GM19328 (cell line): Measurements from ENCODE around the gene RBBP8NL.

Experiments used
- ATAC-seq: cut with Tn5 transposase; IDR thresholded peaks from one replicate; pipeline ENCODE4 v1.9.1; 2021; ENCODE audit warnings: mild to moderate bottlenecking, moderate library complexity; ENCODE audit not compliant: unreplicated experiment

The RBBP8NL gene

DNA sequence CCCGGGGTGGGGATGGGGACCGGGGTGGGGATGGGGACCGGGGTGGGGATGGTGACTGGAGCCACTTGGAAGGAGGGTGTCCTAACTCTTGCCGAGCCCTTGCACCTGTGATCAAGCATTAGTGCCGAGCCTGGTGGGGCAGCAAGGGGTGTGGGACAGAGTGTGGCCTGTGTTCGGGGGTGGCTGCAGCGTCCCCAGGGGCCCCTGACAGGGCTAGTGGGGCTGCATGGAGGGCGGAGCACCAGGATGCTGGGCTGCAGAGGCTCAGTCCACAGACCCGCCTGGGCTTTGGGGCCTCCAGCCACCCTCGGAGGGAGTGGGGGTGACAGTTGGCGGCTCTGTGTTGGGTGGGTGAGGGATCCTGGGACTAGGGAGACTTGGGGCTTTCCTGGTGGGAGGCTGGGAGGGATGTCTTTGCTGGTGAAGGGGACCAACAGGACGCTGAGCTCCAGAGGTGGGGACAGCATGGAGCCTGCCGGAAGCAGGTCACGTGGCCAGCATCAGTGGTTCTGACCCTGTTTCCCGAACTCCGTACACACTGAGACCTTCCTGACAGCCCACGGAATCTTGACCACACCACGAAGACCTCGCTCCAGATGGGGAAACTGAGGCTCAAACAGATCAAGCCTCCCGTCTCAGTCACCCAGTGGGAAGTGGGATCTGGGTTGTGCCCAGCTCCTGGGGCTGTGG lies 4.6 kb downstream of the RBBP8NL start:
- no peak for ATAC-seq

DNA sequence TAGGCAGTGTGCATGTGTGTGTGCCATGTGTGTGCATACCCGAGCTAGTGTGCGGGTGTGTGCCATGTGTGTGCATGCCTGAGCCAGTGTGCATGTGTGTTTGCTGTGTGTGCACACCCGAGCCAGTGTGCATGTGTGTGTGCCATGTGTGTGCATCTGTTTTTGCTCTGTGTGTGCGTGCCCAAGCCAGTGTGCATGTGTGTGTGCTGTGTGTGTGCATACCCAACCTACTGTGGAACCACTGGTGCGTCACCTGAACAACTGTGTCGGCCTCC lies 5.7 kb downstream of the RBBP8NL start:
- ATAC-seq = no peak

DNA sequence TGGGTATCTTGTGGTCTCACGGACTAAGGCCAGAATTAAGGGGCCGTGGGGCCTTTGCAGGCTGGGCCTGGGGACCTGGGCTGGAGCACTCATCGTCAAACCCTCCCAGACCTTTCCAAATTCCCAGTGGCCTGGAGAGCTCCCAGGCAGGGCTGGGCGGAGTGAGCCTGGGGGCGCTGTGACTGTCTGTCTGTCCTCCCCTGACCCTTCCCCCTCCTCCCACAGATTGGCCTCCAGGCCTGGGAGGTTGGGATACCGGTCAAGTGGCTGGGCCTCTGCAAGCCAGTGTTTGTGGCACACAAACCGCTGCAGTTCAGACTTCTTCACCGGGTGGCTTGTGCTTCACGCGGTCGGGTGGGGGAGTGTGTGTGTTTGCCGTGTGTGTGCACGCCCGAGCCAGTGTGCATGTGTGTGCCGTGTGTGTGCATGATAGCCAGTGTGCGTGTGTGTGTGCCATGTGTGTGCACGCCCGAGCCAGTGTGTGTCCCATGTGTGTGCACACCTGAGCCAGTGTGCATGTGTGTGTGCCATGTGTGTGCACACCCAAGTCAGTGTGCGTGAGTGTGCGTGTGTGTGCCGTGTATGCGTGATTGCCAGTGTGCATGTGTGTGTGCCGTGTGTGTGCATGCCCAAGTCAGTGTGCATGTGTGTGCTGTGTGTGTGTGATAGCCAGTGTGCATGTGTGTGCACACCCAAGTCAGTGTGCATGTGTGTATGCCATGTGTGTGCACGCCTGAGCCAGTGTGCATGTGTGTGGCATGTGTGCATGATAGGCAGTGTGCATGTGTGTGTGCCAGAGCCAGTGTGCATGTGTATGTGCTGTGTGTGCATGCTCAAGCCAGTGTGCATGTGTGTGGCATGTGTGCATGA lies 6.3 kb downstream of the RBBP8NL start:
- ATAC-seq = no peak

DNA sequence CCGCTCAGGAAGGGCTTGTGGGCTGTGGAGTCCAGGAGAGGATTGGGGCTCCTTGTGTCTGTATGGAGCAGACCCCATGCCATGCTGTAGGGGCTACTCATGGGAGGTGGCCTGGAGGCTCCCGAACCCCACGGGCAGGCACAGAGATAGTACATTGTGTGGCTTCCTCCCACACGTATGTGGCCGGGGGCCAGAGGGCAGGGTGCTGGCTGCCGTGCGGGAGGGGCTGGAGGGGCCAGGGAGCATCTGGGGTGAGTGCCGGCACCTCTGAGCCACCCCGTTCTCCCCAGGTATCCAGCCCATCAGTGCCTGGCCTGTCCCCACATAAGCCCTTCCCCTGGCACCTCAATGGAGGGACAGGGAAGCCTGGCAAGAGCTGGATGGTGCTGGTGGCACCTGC lies 7.6 kb downstream of the RBBP8NL start:
- no peak for ATAC-seq

DNA sequence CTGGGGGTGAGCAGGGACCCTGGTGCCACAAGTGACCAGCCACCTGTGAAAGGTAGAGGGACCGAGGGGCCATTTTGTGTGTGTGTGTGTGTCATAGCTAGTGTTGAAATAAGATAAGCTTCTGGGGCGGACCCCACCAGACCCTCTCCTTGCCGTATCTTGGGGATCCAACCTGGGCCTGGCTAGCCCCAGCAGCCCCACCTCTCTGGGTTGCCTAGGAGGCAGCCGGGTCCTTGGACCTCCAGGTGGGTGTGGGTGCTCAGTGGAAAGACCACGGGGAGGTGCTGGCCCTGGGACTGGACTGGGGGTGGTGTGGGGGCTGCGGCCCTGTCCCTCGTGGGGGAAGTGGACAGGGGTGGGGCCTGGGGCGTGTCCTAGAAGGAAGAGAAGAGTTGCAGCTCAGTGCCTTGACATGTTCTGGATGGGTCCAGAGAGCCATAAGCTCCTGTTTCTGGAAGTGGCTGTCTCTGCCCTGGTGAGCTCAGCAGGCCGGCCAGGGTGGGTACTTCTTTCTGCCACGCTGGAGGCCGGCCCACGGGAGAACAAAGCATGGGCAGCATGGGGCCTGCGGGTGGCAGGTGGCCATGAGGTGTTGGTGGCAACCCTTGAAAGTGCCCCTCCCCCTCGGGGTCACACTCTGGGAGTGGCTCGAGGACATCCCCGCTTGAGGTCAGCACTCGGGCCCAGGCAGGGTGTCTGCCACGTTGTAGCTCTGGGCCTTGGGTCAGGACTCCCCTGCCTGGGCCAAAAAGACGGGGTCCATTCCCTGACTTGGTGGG lies 8.4 kb downstream of the RBBP8NL start:
- ATAC-seq = no peak

DNA sequence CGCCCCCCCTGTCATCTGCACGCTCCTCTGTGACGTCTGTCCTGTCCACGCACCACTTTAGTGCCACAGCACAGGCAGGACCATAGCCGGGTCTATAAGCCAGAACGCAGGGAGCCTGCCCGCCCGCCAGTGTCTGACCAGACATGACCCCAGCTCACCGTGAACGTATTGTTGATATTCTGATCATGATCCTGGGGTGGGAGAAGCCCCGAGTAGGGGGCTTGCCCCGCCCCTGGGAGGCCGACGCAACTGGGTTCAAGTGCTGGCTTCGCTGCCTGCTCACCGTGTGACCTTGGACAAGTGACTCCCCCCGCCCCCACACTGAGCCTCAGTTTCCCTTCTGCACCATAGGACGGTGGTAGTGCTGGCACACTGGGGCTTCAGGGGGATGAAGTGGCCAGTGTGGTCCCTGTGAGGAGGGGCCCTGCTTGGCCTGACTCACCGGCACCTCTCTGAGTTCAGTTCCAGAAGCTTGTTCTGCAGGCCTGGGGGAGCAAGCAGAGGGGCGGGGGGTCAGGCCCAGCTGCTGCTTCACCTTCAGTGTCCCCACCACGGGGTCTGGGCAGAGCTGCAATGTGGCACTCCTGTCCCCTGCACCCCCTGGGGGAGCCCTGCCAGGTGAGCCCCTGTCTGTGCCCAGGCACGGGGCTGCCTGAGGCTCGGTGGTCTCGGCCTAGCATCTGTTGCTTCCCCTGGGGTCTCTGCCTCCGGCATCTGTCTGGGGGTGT lies 9.2 kb downstream of the RBBP8NL start:
- no peak for ATAC-seq

DNA sequence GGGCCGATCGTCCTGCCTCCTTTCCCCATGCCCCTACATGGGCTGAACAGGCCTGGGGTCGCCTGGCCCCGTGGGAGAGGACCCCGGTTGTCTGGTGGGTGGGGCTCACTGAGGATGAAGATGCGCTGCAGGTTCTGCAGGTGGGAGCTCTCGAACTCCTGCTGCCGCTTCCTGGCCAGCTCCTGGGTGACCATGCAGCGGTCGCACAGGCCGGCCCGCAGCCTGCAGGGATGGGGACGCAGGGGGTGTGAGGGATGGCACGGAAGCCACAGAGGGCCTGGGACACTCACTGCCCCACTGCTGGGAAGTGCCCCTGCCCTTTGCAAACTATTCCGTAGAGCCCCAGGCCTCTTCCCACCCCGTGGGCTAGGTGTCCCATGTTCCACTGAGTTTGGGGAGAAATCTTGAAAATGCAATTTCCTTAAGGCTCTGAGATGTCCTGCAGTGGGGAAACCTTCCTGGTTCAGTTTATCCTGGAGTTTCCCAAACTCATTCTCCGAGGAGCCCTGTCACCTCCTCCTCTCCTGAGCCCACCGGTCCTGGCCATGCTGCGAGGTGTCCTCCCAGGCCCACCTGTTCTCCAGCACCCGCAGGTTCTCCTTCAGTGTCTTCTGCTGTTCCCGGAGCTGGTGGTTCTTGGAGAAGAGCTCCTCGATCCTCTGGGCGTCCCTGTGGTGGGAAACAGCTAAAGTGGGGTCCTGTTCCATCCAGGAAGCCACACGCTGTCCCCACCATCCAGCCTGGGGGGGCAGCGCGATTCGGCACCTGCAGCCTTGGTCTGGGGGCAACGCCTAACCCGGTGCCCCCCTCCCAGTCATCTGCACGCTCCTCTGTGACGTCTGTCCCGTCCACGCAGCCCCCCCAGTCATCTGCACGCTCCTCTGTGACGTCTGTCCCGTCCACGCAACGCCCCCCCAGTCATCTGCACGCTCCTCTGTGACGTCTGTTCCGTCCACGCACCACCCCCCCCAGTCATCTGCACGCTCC lies 10.4 kb downstream of the RBBP8NL start:
- ATAC-seq = no peak

DNA sequence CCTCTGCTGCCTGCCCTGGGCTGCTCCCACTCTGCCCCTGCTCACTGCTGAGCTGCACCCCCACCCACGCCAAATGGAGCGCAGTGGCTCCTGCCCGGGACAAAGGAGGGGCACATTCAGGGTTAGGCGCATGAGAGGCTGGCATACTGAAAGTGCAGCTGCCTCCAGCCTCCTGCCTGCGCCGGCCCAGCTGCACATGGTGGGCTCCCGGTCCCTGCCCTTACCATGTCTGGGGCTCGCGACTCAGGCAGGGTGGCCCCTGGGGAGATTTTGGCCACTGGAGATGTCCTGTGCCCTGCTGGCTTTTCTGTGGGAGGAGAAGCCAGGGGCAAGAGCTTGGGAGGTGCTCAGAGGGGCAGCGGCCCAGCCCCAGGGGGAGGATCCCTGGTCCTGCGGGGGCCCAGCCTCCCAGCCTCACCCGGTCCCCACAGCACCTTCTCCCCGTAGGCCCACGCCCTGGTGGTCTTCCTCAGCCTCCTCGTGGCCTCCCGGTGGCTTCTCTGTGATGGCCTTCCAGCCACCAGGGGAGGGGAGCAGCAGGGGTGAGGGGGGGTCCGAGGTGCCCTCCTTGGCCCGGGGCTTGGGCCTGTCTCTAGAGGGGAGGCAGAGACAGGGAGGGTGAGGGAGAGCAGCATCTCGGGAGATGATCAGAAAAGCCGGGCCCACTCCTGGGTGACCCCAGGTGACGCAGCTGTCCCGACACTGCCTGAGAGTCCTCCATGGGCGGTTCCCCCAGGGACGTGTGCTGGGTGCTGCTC lies 11.8 kb downstream of the RBBP8NL start:
- no peak for ATAC-seq

DNA sequence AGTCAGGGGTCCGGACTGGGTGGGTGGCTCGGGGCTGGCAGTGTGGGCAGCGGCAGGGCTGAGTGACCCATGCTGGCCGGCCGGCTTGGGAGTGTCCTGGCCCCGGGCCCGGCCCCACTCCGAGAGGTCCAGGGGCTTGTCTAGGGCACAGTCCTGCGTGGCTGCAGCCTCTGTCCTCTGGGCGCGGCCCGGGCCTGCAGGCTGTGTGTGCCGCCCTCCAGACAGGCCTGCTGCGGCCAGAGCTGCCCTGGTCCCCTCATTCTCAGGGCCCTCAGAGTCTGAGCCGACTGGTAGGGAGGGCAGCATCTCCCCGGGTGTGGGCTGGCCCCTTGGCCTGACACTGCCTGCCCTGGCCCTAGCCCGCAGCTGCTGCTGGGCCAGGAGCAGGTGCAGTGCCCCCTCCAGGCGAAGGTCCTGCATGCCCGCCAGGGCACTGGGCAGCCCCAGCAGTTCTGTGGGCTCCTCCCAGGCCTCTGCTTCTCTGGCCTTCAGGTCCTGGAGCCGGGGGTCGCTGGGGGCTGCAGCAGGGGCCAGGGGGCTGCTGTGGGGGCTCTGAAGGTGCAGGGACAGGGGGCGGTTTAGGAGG lies 13.3 kb downstream of the RBBP8NL start:
- ATAC-seq = no peak

DNA sequence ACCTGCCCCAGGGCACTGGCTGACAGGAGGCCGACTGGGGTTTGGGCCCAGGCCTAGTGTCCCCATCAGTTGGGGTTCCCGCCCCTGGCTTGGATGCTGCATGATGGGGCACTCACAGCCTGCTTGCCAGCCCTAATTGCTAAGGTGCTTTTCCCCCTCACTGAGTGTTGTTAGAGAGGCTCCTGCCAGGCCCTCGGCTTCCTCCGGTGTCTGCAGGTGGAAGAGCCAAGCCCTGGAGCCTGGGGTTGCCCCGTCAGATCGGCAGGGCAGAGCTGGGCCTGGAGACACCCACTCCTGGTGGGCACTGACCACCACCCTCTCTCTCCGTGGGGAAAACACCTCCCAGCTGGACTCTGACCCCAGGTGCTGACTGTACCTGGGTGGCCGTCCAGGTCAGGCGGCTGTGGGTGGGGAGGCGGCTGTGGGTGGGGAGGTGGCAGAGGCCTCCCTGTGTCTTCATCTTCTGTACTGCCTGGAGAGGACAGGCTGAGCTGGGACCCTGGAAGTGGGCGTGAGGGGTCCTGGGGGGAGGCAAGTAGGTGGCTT lies 14.2 kb downstream of the RBBP8NL start:
- ATAC-seq = no peak

DNA sequence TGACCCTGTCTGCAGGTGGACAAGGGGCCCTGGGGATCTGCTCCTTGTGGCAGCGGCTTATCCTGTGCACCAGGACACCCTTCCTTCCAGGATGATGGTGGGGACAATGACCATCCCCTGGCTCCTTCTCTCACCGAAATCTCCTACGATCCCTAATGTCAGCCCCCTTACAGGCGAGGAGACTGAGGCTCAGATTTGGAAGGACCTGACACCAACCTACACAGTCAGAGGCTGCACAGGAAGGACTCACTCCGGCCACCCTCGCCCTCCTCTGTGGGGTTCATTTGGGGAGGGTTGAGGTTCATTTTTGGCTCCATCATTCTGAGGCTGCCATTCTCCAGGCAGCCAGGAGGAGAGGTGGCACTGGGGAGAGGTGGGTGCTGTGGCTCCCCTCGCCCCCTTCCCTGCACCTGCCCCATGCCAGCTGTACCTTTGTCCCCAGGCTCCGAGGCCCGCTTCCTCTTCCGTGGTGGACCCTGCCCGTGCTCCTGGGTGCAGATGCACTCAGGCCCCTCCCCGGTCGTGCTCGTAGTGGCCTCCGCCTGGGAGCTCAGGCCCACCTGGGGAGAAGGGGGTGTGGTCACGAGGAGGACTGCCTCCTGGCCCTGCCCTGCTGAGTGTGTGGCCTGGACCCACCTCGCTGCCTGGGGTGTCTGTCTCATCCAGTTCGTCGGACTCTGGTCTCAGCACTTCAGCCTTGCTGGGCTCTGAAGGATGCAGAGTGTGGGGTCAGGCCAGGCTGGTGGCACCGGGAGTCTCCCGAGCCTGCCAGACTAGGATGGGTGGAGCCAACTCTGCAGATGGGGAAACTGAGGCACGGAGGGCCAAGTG lies 14.9 kb downstream of the RBBP8NL start:
- no peak for ATAC-seq

DNA sequence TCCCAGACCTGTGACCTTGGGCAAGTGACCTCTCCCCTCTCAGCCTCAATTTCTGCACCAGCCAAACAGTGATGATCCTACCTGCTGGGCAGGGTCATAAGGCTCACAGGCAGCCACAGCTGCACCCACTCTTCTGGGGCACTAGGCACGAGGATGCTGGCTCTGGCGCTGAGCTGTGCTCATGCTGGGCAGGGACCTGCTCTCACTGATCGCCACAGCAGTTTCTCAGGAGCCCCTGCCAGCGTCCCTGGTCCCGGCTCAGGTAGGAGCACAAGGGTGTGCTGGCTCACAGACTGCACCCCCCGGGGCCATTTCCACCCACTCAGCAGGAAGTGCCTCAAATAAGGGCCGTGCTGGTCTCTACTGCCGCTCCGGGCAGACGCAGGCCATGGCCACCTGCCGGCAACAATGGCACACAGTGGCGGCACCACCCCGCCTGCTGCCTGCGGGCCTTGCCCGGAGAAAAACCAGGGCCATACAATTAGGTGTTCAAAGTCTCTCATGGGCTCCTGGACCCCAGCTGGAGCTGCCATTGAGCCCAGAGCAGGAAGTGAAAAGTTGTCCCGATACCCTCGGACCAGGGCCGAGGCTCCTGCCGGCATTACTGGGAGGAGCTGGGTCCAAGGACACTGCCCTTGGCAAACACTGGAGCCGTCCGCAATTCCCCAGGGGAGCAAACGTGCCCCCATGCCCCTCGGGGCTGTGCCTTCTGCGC lies 15.7 kb downstream of the RBBP8NL start:
- no peak for ATAC-seq

DNA sequence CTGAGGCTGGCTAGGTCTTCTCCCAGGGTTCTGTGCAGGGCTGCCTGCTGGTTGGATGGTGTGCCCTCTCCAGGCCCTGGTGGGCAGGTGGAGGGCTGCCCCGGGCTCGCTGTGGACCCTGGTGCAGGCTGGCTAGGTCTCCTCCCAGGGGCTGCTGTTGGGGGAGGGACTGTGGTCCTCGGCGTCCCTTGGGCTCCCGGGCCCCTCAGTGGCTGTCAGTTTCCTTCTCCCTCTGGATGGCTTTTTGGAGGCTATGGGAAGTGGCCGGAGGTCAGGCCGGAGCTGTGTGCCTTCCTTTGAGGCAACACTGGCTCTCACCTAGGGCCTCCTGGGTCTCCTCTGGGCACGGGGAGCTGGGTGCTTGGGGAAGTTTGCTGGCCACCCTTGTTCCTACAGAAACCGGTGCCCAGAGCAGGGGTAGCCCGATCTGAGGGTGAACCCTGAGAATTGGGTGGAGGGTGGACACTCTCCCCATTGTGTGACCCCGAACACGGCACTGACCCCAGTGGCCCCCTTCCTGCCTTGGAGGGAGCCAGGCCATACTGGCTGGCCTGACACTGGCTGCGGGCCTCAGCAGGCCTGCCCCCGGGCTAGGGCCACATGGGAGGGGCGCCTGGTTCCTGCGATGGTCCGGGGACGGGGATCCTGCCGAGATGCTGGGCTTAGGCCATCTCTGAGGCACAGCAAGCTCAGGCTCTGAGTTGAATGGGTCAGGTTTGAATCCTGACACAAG lies 16.4 kb downstream of the RBBP8NL start:
- ATAC-seq = no peak

DNA sequence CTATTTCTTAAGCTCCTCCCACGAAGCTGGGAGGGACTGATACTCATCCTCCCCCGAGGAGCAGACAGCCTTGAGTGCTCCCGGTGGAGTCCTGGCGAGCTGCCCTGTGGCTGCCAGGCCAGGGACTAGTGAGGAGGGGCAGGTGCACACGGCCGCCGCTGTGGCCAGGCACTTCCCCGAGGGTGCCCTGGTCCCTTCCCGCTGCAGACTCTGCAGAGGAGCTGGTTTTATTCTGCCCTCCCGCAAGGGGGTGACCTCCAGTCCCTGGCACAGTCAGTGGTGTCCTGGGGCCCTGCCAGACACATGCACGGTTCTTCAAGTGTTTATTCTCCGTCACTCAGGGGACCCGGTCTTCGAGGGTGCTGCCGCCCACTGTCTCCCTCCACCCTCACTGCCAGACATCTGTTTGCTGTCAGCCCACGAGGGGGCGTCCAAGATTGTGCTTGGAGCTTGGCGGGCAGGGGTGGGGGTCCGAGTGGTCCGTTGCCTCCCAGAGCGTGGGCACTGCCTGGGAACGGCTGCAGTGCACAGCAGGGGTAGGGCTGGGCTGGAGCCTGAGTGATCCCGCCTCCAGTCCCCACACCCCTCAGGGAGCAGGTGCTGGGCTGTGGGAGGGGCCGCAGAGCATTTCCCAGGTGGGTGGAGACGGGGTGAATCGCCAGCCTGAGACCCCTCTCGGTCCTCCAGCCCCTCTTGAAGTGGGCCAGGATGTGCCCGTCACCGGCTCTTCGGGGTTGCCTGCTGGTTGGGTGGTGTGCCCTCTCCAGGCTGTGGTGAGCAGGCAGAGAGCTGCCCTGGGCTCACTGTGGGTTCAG lies 17.2 kb downstream of the RBBP8NL start:
- no peak for ATAC-seq

DNA sequence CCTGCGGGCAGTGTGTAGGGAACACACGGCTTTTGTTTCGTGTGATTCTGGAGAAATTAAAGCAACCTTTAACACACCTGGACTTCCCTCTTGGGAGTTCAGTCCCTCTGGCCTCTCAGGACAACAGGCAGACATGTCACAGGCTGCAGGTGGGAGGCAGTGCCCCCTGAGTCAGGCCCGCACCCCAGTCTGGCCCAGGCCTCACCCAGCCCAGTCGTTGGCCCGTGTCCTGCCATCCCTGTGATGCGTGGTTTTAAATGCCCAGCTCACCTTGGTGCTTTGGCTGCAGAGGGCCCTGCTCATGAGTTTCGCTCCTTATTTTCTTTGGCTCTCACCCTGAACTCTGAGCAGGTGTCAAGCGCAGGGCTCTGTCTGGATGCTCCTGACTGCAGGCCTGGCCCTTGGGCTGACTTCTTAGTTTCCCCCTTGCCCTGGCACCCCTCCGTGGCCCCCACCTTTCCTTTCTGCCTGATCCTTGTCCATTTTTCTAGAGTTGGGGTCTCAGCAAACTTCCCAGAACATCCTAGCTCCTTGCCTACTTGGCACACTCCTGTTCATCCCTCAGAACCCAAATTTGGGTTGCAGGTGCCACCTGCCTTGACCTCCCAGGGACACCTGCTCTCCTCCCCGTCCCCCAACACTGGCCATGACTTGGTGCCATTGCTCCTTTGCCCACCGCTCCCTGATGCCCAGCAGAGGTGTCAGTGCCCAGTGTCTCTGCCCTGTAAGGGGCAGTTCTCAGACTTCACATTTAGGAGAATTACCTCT lies 18.1 kb downstream of the RBBP8NL start:
- no peak for ATAC-seq
